HG02798 (cell line): Measurements from ENCODE around the gene TNKS2.

Experiments used
- ATAC-seq: cut with Tn5 transposase; IDR thresholded peaks from one replicate; pipeline ENCODE4 v1.9.1; 2021; ENCODE audit warnings: mild to moderate bottlenecking; ENCODE audit not compliant: unreplicated experiment, poor library complexity

The TNKS2 gene

DNA sequence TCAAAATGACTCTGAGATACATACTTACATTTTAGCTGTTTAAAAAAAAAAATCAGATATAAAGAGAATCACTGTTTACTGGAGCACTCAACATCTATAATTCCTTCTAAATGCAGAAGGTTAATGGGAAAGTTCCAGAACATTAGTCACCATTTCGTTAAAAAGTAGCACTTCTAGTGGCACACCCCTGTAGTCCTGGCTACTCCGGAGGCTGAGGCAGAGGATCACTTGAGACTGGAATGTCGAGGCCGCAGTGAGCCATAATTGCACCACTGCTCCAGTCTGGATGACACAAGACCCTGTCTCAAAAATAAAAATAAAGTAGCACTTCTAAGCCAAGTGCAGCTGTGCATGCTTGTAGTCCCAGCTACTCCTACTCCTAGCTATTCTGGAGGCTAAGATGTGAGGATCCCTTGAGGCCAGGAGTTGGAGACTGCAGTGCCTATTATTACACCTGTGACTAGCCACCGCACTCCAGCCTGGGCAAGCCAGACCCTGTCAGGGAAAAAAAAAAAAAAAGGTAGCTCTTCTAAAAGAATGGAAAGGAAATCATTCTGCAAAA is 108.9 kb downstream of the TNKS2 start:
- ATAC-seq, result no peak

GRCh38 chr10:91907914-91908336 is 109.7 kb downstream of the TNKS2 start:
- ATAC-seq, result no peak

GRCh38 chr10:91908337-91909116 is 110.3 kb downstream of the TNKS2 start:
- ATAC-seq, result peak; percentile 93

DNA sequence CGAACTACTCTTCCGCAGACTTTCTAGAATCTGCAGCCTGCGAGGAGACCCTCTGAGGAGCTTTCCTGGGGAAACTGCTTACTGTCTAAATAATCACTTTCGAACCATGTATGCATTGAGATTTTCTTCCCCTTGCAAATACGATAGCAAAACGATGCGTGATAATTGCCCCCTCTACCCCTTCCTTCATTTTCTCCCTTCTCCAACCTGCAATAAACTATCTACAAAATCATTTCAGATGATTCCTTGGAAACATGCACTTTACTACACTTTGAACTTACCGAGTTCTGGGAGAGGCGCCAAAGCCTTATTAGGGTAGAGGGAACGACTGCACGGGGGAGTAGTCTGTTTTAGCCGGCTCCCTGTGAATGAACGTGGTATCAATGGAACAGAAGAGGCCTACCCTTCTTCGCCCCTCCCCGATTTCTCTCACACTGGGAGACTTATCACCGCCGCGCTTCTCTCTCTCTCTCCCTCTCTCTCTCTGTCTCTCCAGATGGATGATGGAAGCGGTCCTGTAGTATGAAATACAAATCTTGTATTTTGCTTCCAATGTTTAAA is 111.0 kb downstream of the TNKS2 start, which contains the start of gene FGFBP3:
FGFBP3 (minus strand) TSS at position 370 of the 561 bp plus-strand sequence. CDS start 517 bp downstream, outside the sequence.
- no peak for ATAC-seq

DNA sequence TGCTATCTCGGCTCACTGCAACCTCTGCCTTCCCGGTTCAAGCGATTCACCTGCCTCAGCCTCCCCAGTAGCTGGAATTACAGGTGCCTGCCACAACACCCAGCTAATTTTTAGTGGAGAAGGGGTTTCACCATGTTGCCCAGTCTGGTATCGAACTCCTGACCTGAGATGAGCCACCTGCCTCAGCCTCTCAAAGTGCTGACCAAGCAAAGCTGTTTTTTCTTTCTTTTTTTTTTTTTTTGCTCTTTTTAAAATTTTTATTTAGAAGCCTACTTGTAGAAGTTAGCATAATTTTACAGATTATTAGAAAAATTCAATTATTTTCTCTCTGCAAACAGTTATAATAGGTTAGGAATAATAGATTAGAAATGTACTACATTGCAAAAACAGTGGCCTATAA is 112.2 kb downstream of the TNKS2 start:
- ATAC-seq, result no peak
